Loucy (cell line): ENCODE results near the gene RBM3.
"Not testable (repeated sequence)": the region's sequence is repeated elsewhere in the genome, so short reads cannot be mapped to it uniquely, and the experiment has no call there.

Experiments used
- EZH2phosphoT487 ChIP-seq: fragments of 200-600 bp; IDR thresholded peaks from 2 replicates; pipeline ENCODE4 v1.6.1; 2018; ENCODE audit warnings: antibody characterized with exemption, mild to moderate bottlenecking, moderate library complexity, borderline replicate concordance
- TF ChIP-seq, protein P1 (sequence below): fragments of 200-600 bp; sonication (generic); conservative IDR thresholded peaks from 2 replicates; pipeline ENCODE4 v1.5.1; 2014; ENCODE audit warnings: mild to moderate bottlenecking, antibody characterized with exemption, low read length

DNA sequence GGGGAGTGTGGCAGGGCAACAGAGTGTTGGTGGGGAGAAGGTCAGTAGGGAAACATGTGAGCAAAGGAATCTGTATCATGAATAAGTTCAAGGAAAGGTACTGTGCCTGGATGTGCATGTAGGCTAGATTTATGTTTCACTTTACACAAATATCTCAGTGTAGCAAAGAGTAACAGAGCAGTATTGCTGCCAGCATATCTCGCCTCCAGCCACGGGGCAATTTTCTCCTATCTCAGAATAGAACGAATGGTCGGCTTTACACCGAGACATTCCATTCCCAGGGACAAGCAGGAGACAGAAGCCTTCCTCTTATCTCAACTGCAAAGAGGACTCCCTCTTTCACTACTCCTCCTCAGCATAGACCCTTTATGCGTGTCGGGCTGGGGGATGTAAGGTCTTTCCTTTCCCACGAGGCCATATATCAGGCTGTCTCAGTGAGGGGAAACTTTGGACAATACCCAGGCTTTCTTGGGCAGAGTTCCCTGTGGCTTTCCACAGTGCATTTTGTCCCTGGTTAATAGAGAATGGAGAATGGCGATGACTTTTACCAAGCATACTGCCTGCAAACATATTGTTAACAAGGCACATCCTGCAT lies 18.5 kb upstream of the RBM3 start:
- TF ChIP-seq, protein P1, sequence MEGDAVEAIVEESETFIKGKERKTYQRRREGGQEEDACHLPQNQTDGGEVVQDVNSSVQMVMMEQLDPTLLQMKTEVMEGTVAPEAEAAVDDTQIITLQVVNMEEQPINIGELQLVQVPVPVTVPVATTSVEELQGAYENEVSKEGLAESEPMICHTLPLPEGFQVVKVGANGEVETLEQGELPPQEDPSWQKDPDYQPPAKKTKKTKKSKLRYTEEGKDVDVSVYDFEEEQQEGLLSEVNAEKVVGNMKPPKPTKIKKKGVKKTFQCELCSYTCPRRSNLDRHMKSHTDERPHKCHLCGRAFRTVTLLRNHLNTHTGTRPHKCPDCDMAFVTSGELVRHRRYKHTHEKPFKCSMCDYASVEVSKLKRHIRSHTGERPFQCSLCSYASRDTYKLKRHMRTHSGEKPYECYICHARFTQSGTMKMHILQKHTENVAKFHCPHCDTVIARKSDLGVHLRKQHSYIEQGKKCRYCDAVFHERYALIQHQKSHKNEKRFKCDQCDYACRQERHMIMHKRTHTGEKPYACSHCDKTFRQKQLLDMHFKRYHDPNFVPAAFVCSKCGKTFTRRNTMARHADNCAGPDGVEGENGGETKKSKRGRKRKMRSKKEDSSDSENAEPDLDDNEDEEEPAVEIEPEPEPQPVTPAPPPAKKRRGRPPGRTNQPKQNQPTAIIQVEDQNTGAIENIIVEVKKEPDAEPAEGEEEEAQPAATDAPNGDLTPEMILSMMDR: not testable (repeated sequence)
- TF ChIP-seq EZH2phosphoT487: not testable (repeated sequence)
